Suprapubic skin (tissue), 4 donors: ENCODE measurements around the gene OS9.

ENCODE experiments used
- POLR2A ChIP-seq, 2 donors: fragments of 450-650 bp; IDR thresholded peaks; one replicate each; pipeline ENCODE4 v1.6.1; 2017; ENCODE audit warnings: antibody characterized with exemption in 2 of 2, mild to moderate bottlenecking in 2 of 2, moderate library complexity in 2 of 2
- POLR2AphosphoS5 ChIP-seq, 3 donors: sonication (generic); formaldehyde crosslinking; IDR thresholded peaks; one replicate each; pipeline ENCODE4 v1.6.1; 2017; ENCODE audit warnings: antibody characterized with exemption in 3 of 3
- TF ChIP-seq, protein P1 (sequence below), 2 donors: fragments of 200-600 bp in 1 of 2; fragments of 450-650 bp in 1 of 2; sonication (generic) in 1 of 2; IDR thresholded peaks; one replicate each; pipeline ENCODE4 v1.5.1; 2016 to 2019; ENCODE audit warnings: antibody characterized with exemption in 2 of 2, mild to moderate bottlenecking in 1 of 2, moderate library complexity in 1 of 2

DNA sequence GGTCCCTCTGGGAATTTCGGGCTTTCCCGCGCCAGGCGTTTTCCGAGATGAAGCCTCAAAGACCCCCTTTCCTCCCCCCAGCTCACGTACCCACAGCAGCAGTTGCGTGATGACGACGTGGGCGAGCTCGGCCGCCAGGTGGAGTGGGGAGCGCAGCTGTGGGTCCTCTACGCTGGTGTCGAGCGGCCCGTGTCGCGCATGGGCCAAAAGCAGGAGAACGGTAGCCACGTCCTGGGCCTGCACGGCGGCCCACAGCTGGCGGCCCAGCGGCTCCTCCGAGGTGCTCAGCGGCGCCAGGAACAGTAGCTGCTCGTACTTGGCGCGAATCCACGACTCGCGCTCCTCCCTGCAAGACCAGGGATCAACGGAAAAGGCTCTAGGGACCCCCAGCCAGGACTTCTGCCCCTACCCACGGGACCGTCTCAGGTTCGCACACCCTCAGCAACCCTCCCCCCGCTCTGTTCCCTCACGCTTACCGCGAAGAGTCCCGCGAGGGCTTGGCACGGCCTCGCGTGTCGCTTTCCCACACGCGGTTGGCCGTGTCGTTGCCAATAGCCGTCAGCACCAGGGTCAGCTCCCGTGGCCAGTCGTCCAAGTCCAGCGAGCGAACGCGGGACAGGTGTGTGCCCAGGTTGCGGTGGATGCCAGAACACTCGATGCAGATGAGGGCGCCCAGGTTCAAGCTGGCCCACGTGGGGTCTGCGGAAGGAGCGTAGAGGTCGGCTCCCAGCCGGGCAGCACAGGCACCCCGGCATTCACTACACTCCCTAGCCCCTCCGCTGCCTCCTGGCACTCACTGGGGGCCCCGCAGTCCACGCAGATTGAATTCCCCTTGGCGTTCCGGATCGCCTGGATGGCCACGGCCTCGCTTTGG lies 33.2 kb downstream of the OS9 start:
- TF ChIP-seq, protein P1, sequence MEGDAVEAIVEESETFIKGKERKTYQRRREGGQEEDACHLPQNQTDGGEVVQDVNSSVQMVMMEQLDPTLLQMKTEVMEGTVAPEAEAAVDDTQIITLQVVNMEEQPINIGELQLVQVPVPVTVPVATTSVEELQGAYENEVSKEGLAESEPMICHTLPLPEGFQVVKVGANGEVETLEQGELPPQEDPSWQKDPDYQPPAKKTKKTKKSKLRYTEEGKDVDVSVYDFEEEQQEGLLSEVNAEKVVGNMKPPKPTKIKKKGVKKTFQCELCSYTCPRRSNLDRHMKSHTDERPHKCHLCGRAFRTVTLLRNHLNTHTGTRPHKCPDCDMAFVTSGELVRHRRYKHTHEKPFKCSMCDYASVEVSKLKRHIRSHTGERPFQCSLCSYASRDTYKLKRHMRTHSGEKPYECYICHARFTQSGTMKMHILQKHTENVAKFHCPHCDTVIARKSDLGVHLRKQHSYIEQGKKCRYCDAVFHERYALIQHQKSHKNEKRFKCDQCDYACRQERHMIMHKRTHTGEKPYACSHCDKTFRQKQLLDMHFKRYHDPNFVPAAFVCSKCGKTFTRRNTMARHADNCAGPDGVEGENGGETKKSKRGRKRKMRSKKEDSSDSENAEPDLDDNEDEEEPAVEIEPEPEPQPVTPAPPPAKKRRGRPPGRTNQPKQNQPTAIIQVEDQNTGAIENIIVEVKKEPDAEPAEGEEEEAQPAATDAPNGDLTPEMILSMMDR (IDR thresholded peaks at IDR 0.05), result peak in 1 of 2 donors; percentile 31
- no peak for TF ChIP-seq POLR2A (IDR thresholded peaks at IDR 0.05)
- TF ChIP-seq POLR2AphosphoS5 (IDR thresholded peaks at IDR 0.05), result peak in 1 of 3 donors; percentile 5
